ENCODE measurements around the gene ZNF280D.

DNA sequence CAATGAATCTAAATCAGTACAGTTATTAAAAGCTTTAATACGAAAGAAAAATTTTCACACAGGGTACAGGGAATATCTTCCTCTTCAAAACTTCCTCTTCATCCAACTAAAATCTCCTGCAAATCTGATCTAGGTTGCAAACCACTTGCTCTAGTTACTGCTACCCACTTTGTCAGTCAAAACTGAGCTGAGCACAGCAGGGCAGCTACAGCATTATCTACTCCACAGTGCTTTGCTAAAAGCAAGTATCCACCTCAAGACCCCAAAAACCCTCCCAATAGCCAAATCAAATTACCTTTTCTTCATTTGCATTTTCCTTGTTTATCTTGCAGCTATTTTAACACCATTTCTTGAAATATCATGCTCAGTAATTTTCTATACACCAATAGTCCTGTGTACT lies 14.7 kb downstream of the ZNF280D start:
- TF ChIP-seq, protein P1, sequence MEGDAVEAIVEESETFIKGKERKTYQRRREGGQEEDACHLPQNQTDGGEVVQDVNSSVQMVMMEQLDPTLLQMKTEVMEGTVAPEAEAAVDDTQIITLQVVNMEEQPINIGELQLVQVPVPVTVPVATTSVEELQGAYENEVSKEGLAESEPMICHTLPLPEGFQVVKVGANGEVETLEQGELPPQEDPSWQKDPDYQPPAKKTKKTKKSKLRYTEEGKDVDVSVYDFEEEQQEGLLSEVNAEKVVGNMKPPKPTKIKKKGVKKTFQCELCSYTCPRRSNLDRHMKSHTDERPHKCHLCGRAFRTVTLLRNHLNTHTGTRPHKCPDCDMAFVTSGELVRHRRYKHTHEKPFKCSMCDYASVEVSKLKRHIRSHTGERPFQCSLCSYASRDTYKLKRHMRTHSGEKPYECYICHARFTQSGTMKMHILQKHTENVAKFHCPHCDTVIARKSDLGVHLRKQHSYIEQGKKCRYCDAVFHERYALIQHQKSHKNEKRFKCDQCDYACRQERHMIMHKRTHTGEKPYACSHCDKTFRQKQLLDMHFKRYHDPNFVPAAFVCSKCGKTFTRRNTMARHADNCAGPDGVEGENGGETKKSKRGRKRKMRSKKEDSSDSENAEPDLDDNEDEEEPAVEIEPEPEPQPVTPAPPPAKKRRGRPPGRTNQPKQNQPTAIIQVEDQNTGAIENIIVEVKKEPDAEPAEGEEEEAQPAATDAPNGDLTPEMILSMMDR (conservative IDR thresholded peaks at IDR 0.05): no peak
- TF ChIP-seq EZH2 (IDR thresholded peaks at IDR 0.05; ENCODE audit: low read depth): no peak
